Measurements from ENCODE around the gene NCAPD3. TPM values are rescaled to one million over a fixed set of nuclear protein-coding genes. Genes with fewer than 3 reads are reported as not detected.

Gene NCAPD3
- total and polyA plus RNA-seq, 2 donors (not counting 3 experiments of a cell fraction or from before 2014, with no cell fraction given) = 22.6 to 43.8 TPM

DNA sequence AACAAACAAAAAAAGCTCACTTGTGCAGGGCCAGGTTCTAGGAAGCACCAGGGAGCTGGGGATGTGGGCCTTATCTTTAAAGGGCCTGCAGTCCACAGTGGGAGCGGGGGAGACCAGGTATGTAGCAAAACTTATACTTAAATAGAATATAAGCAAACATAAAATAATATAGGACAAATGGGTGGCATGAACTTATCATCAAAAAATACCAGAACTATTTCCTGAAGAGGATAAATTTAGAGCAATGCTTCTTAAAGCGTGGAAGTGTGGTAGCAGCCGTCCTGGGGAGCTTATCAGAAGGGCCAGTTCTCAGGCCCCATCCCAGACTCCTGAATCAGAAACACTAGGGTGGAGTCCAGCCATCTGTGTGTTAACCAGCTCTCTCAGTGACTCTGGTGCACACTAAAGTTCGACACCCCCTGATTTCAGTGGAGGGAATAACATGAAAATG is 10.0 kb upstream of the NCAPD3 start:
- intact Hi-C loops (cut with micrococcal nuclease) = no loop called here
- dilution Hi-C loops (cut with MboI; ENCODE audit: extremely low pct_ligation_motif_present, low sequenced_read_pairs) = no loop called here
- no peak for FAIRE-seq
- Histone ChIP-seq H3K4me3 (replicated peaks in 1 of 3; ENCODE audit: insufficient read depth in 1 of 3, low read depth in 1 of 3, low read length in 3 of 3) (no peak overlapping the region), H3K79me2 (ENCODE audit: control insufficient read depth, insufficient read depth, low read length) (peaks cover 35% of the 10 kb centered on the region), H3K9me1 (replicated peaks; ENCODE audit: control insufficient read depth, extremely low read depth, insufficient read depth, low read length) (no peaks in the 10 kb centered on the region), H3K9ac (replicated peaks; ENCODE audit: extremely low read depth, insufficient read depth, low read length) (no peak overlapping the region), H2AFZ (ENCODE audit: low read depth, low read length) (no peak overlapping the region), H4K20me1 (replicated peaks; ENCODE audit: control insufficient read depth, extremely low read depth, insufficient read depth, low read length) (no peaks in the 10 kb centered on the region), H3K4me2 (ENCODE audit: insufficient read depth, low read length) (no peak overlapping the region), H3K27me3 (ENCODE audit: control insufficient read depth in 2 of 2, insufficient read depth in 2 of 2, low read length in 2 of 2) (no peaks in the 10 kb centered on the region), H3K36me3 (ENCODE audit: control insufficient read depth in 2 of 2, extremely low read depth in 1 of 2, insufficient read depth in 2 of 2, low read length in 2 of 2) (peaks cover 2 to 5% of the 10 kb centered on the region in 2 experiments), H3K9me3 (replicated peaks; ENCODE audit: control insufficient read depth, insufficient read depth, low read length) (no peaks in the 10 kb centered on the region), H3K4me1 (ENCODE audit: control insufficient read depth, extremely low read depth, insufficient read depth, low read length) (peaks cover 22% of the 10 kb centered on the region), H3K27ac (ENCODE audit: insufficient read depth, low read depth, low read length) (no peak overlapping the region)
- TF ChIP-seq POLR2AphosphoS5 (IDR thresholded peaks at IDR 0.05; ENCODE audit: insufficient read depth, low read depth, low read length) = no peak
- TF ChIP-seq MAX (IDR thresholded peaks at IDR 0.05; ENCODE audit: insufficient read depth, insufficient read length) = no peak
- no peak for TF ChIP-seq POLR2A (IDR thresholded peaks at IDR 0.05; ENCODE audit: low read depth, low read length)
- TF ChIP-seq FOS (IDR thresholded peaks at IDR 0.05; ENCODE audit: borderline replicate concordance, insufficient read depth, low read length) = no peak
- no peak for TF ChIP-seq GATA2 (IDR thresholded peaks at IDR 0.05; ENCODE audit: insufficient read depth, insufficient read length, low read depth, low read length)
- TF ChIP-seq CTCF (IDR thresholded peaks at IDR 0.05; ENCODE audit: extremely low read depth in 1 of 2, insufficient read depth in 1 of 2, low read depth in 1 of 2, low read length in 2 of 2) = no peak
- no peak for TF ChIP-seq JUN (IDR thresholded peaks at IDR 0.05; ENCODE audit: borderline replicate concordance, insufficient read depth, insufficient read length, low read depth)
- TF ChIP-seq EZH2 (IDR thresholded peaks at IDR 0.05; ENCODE audit: borderline replicate concordance, low read depth, low read length, severe bottlenecking) = no peak
- no peak for TF ChIP-seq MYC (IDR thresholded peaks at IDR 0.05; ENCODE audit: low read depth, low read length)
- POLR2A ChIA-PET = no interaction called here
- CTCF ChIA-PET = interaction anchor here (1.5 to 3.2 kb wide), 3 partner anchors 10 to 26 kb away, joined by 7 to 14 read pairs (median 13); partner anchors contain the start of genes NCAPD3 and VPS26B
- no TSS peak for BruUV-seq (replicated peaks)
- DNase-seq (ENCODE audit: low read depth, low spot score) = no peak
